Fibroblast of the conjunctiva (primary cell): ENCODE results near the gene TEX13B.
A peak's percentile ranks its signal among the peaks of the same experiment; 100 is the strongest.

Experiments
- DNase-seq: peaks from one replicate; pipeline ENCODE4 v3.0.0-alpha.2; 2010; ENCODE audit warnings: low read depth

The TEX13B gene

GRCh38 chrX:107936434-107936730, 45.8 kb downstream of the TEX13B start:
- DNase-seq: no peak

GRCh38 chrX:107935664-107936433, 46.3 kb downstream of the TEX13B start:
- DNase-seq: no peak

GRCh38 chrX:107935200-107935599, 47.0 kb downstream of the TEX13B start:
- DNase-seq: peak; percentile 6

- no peak for DNase-seq
Measured at GRCh38 chrX:107934262-107934661, 47.9 kb downstream of the TEX13B start.
